Mucosa of descending colon (tissue), 3 donors: ENCODE results near the gene CRIP1. TPM values are rescaled to one million over a fixed set of nuclear protein-coding genes. Genes with fewer than 3 reads are reported as not detected.

ENCODE experiments used
- ATAC-seq: fragments of 200-7000 bp; cut with Tn5 transposase; one replicate; pipeline ENCODE4 v1.9.1; 2020; ENCODE audit warnings: mild to moderate bottlenecking, moderate library complexity
- DNase-seq, 3 donors: peaks; one replicate each; pipeline ENCODE4 v3.0.0-alpha.2; 2020
- H3K36me3 ChIP-seq: fragments of 200-600 bp; one replicate; pipeline ENCODE4 v1.8.0; 2021; ENCODE audit warnings: low read depth, mild to moderate bottlenecking
- H3K4me1 ChIP-seq: fragments of 200-600 bp; one replicate; pipeline ENCODE4 v1.8.0; 2021; ENCODE audit warnings: low read depth, mild to moderate bottlenecking
- H3K4me3 ChIP-seq: fragments of 200-600 bp; one replicate; pipeline ENCODE4 v1.8.0; 2021; ENCODE audit warnings: mild to moderate bottlenecking
- H3K9me3 ChIP-seq: fragments of 200-600 bp; one replicate; pipeline ENCODE4 v1.8.0; 2021; ENCODE audit warnings: mild to moderate bottlenecking
- intact Hi-C, 2 donors: fragments of 100-400 bp; cut with DNase I in 1 of 2; cut with micrococcal nuclease in 1 of 2; formaldehyde crosslinking; loops; one replicate each; pipeline versions ENCODE4 v1.11.0 to v1.11.1; 2022; cut with DNase I, micrococcal nuclease
- total RNA-seq, 3 donors: library from RNA; stranded (reverse); fragmentation: NEBNext Ultra II Directional in 2 of 3; extraction: Animal tissue kit (Norgen Biotek cat#: 25700) in 2 of 3; gene quantifications; one replicate each; pipeline versions ENCODE4 v1.2.1 to v1.2.4, GENCODE V29; 2021 to 2023
- TF ChIP-seq, protein P1 (sequence below): fragments of 200-600 bp; IDR thresholded peaks from one replicate; pipeline ENCODE4 v1.8.0; 2022; ENCODE audit warnings: antibody characterized with exemption, mild to moderate bottlenecking
- donor health status: DM: no; HTN: no; CAD: no; lungs with moderate emphysema.
- donor health status: DM: no; HTN: no; CAD: no.
- donor health status: DM: no; HTN: yes; CAD: no.

The CRIP1 gene
- total RNA-seq, 3 donors from 2014 or later = 41.3 to 144 (median 142) TPM

- H3K4me1 ChIP-seq = no peaks in the 10 kb centered on the region
- peak in 1 of 3 donors; percentile 41 for DNase-seq
- no peaks in the 10 kb centered on the region for H3K9me3 ChIP-seq
- H3K4me3 ChIP-seq = no peak overlapping the region
- intact Hi-C loops = loop anchor here in 1 of 2 donors (10.0 kb wide), 1 partner anchor 77 kb away; the partner anchor contains the start of gene TMEM121
- TF ChIP-seq, protein P1, sequence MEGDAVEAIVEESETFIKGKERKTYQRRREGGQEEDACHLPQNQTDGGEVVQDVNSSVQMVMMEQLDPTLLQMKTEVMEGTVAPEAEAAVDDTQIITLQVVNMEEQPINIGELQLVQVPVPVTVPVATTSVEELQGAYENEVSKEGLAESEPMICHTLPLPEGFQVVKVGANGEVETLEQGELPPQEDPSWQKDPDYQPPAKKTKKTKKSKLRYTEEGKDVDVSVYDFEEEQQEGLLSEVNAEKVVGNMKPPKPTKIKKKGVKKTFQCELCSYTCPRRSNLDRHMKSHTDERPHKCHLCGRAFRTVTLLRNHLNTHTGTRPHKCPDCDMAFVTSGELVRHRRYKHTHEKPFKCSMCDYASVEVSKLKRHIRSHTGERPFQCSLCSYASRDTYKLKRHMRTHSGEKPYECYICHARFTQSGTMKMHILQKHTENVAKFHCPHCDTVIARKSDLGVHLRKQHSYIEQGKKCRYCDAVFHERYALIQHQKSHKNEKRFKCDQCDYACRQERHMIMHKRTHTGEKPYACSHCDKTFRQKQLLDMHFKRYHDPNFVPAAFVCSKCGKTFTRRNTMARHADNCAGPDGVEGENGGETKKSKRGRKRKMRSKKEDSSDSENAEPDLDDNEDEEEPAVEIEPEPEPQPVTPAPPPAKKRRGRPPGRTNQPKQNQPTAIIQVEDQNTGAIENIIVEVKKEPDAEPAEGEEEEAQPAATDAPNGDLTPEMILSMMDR = no peak
- ATAC-seq = no peak
- H3K36me3 ChIP-seq = no peaks in the 10 kb centered on the region
Measured at GRCh38 chr14:105447651-105448640, 38.7 kb upstream of the CRIP1 start.

GRCh38 chr14:105448706-105449111, 38.0 kb upstream of the CRIP1 start:
- ATAC-seq (peak; percentile 89), DNase-seq (peak; percentile 61 to 76 (median 73))
- Histone ChIP-seq H3K36me3 (no peaks in the 10 kb centered on the region), H3K4me1 (no peaks in the 10 kb centered on the region), H3K4me3 (no peak overlapping the region), H3K9me3 (no peaks in the 10 kb centered on the region)
- TF ChIP-seq, protein P1 = peak; percentile 88
- intact Hi-C loops = loop anchor here in 1 of 2 donors (10.0 kb wide), 1 partner anchor 76 kb away; the partner anchor contains the start of gene TMEM121

DNA sequence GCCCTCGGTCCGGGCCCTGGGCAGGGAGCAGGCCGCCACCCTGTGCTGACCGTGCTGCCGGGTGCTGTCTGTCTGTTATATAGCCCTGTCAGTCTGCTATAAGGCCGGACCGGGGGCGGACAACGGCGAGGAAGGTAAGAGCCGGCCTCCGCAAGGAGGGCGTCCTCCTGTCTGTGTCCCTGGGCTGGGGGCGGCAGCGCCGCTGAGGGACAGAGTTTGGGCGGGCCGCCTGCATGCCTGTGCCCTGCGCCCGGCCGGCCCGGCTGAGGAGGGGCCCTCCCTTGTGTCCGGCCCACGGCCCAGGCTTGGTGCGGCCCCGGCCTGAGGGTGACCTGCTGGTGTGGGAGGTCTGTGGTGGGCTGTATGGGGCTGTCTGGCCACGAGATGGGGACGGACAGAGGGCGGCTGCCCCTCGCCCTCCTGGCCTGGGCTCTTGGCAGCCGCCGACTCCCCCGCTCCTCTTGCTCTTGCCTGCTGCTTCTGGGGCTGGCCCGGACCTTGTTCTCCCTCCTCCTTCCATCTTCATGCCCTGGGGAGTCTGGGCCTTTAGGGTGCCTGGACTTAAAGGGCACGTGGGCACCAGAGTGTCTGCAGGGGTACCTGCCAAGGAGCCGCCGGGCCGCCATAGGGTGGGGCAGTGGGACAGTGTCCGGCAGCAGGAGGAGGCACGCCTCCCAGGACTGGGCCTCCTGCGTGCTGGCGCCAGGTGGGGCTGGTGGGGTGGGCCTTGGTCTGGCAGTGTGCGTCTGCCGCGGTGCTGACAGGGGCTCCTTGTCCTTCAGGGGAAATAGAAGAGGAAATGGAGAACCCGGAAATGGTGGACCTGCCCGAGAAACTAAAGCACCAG, 37.2 kb upstream of the CRIP1 start:
- Histone ChIP-seq H3K4me1 (no peaks in the 10 kb centered on the region), H3K4me3 (no peak overlapping the region), H3K9me3 (no peaks in the 10 kb centered on the region), H3K36me3 (no peaks in the 10 kb centered on the region)
- ATAC-seq = no peak
- DNase-seq = peak in 1 of 3 donors; percentile 51
- TF ChIP-seq, protein P1 = no peak
- intact Hi-C loops = loop anchor here in 1 of 2 donors (10.0 kb wide), 1 partner anchor 75 kb away; the partner anchor contains the start of gene TMEM121

- no peak overlapping the region for H3K4me3 ChIP-seq
- ATAC-seq (no peak), DNase-seq (peak in 1 of 3 donors; percentile 35)
- intact Hi-C loops = no loop called here
- TF ChIP-seq, protein P1 = no peak
- H3K36me3 ChIP-seq = no peaks in the 10 kb centered on the region
- no peaks in the 10 kb centered on the region for H3K4me1 ChIP-seq
- H3K9me3 ChIP-seq = no peaks in the 10 kb centered on the region
Measured at GRCh38 chr14:105450123-105450505, 36.6 kb upstream of the CRIP1 start.
